Vagina (tissue), 2 donors: ENCODE data around the gene COX14.

Source experiments
- POLR2A ChIP-seq, 2 donors: fragments of 450-650 bp; IDR thresholded peaks; one replicate each; pipeline ENCODE4 v1.6.1; 2017; ENCODE audit warnings: antibody characterized with exemption in 2 of 2, mild to moderate bottlenecking in 2 of 2, moderate library complexity in 2 of 2
- TF ChIP-seq, protein P1 (sequence below), 3 experiments: fragments of 450-650 bp in 2 of 3; fragments of 200-600 bp in 1 of 3; sonication (generic) in 1 of 3; IDR thresholded peaks; one replicate each; pipeline ENCODE4 v1.5.1; 2017 to 2019; ENCODE audit warnings: antibody characterized with exemption in 3 of 3, mild to moderate bottlenecking in 2 of 3, moderate library complexity in 2 of 3

DNA sequence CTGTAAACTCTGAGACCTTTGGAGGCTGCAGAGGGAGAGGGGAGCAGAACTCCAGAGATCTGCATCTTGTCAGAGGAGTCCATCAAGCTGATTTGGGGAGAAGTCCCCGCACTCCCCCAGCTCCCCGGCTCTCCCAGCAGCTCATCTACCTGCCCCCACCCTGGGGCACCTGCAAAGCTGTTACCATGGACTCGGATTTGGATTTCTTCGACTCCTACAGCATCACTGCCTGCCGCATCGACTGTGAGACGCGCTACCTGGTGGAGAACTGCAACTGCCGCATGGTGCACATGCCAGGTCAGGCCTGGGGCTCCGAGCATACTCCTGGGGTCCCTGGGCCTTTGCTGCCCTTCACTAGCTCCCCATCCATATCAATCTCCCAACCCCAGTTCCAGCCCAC lies 33.8 kb upstream of the COX14 start:
- TF ChIP-seq, protein P1, sequence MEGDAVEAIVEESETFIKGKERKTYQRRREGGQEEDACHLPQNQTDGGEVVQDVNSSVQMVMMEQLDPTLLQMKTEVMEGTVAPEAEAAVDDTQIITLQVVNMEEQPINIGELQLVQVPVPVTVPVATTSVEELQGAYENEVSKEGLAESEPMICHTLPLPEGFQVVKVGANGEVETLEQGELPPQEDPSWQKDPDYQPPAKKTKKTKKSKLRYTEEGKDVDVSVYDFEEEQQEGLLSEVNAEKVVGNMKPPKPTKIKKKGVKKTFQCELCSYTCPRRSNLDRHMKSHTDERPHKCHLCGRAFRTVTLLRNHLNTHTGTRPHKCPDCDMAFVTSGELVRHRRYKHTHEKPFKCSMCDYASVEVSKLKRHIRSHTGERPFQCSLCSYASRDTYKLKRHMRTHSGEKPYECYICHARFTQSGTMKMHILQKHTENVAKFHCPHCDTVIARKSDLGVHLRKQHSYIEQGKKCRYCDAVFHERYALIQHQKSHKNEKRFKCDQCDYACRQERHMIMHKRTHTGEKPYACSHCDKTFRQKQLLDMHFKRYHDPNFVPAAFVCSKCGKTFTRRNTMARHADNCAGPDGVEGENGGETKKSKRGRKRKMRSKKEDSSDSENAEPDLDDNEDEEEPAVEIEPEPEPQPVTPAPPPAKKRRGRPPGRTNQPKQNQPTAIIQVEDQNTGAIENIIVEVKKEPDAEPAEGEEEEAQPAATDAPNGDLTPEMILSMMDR (IDR thresholded peaks at IDR 0.05): no peak
- TF ChIP-seq POLR2A (IDR thresholded peaks at IDR 0.05): no peak
